OCI-LY3 (cell line): ENCODE measurements around the gene GAB1.

Experiments
- CTCF ChIP-seq: fragments of 200-600, 300-600 bp; sonication (generic); IDR thresholded peaks from 2 replicates; pipeline ENCODE4 v1.5.1; 2014; ENCODE audit warnings: antibody characterized with exemption, low read length, low read depth
- EZH2phosphoT487 ChIP-seq: fragments of 200-600 bp; shearing (Covaris generic); IDR thresholded peaks from 2 replicates; pipeline ENCODE4 v1.6.1; 2018; ENCODE audit warnings: antibody characterized with exemption, mixed run types, low read depth

GRCh38 chr4:143289370-143289769 lies 47.3 kb upstream of the GAB1 start:
- TF ChIP-seq CTCF (no peak), EZH2phosphoT487 (no peak)
